ENCODE data around the gene KCTD21.
"Not testable (repeated sequence)": the region's sequence is repeated elsewhere in the genome, so short reads cannot be mapped to it uniquely, and the experiment has no call there.

Gene KCTD21

GRCh38 chr11:78188286-78189173 lies at the start of gene KCTD21, which contains the start of gene USP35:
Gene KCTD21 (minus strand): TSS chr11:78188626. CDS start chr11:78174554, 14,072 bp downstream.
Gene USP35 (plus strand): TSS chr11:78188919. CDS start chr11:78196246, 7,327 bp downstream.
- peak; percentile 94 for FAIRE-seq
- DNase-seq (ENCODE audit: insufficient read length, low spot score) = peak; percentile 98

GRCh38 chr11:78237293-78238046 lies 49.0 kb upstream of the KCTD21 start:
- DNase-seq (ENCODE audit: insufficient read length, low spot score) (no peak), FAIRE-seq (no peak)

- FAIRE-seq = no peak
Observed at GRCh38 chr11:78234006-78234405, 45.6 kb upstream of the KCTD21 start.

GRCh38 chr11:78233046-78233445 lies 44.6 kb upstream of the KCTD21 start:
- not testable (repeated sequence) for DNase-seq (ENCODE audit: insufficient read length, low spot score); FAIRE-seq

More at GRCh38 chr11:78234006-78234405, 45.6 kb upstream of the KCTD21 start:
- no peak for DNase-seq (ENCODE audit: insufficient read length, low spot score)

GRCh38 chr11:78231962-78232501 lies 43.6 kb upstream of the KCTD21 start:
- no peak for FAIRE-seq
- peak; percentile 51 for DNase-seq (ENCODE audit: insufficient read length, low spot score)

- no peak for FAIRE-seq
- DNase-seq (ENCODE audit: insufficient read length, low spot score) = no peak
Observed at GRCh38 chr11:78230161-78230877, 41.9 kb upstream of the KCTD21 start.

GRCh38 chr11:78229106-78229505 lies 40.7 kb upstream of the KCTD21 start:
- no peak for DNase-seq (ENCODE audit: insufficient read length, low spot score)
- no peak for FAIRE-seq

GRCh38 chr11:78228467-78228866 lies 40.0 kb upstream of the KCTD21 start:
- peak; percentile 74 for DNase-seq (ENCODE audit: insufficient read length, low spot score)
- FAIRE-seq = no peak

- no peak for DNase-seq (ENCODE audit: insufficient read length, low spot score)
- no peak for FAIRE-seq
Observed at GRCh38 chr11:78227921-78228320, 39.5 kb upstream of the KCTD21 start.

GRCh38 chr11:78226684-78227680 lies 38.6 kb upstream of the KCTD21 start:
- no peak for DNase-seq (ENCODE audit: insufficient read length, low spot score)
- FAIRE-seq = no peak

GRCh38 chr11:78224906-78225420 lies 36.5 kb upstream of the KCTD21 start:
- DNase-seq (ENCODE audit: insufficient read length, low spot score) (no peak), FAIRE-seq (no peak)

GRCh38 chr11:78224506-78224905 lies 36.1 kb upstream of the KCTD21 start:
- no peak for FAIRE-seq
- DNase-seq (ENCODE audit: insufficient read length, low spot score) = no peak

- no peak for DNase-seq (ENCODE audit: insufficient read length, low spot score)
- FAIRE-seq = no peak
Observed at GRCh38 chr11:78223320-78223954, 35.0 kb upstream of the KCTD21 start.

- DNase-seq (ENCODE audit: insufficient read length, low spot score); FAIRE-seq: not testable (repeated sequence)
Observed at GRCh38 chr11:78222726-78223125, 34.3 kb upstream of the KCTD21 start.

- FAIRE-seq = no peak
- no peak for DNase-seq (ENCODE audit: insufficient read length, low spot score)
Observed at GRCh38 chr11:78221396-78222315, 33.2 kb upstream of the KCTD21 start.

- FAIRE-seq (no peak), DNase-seq (ENCODE audit: insufficient read length, low spot score) (no peak)
Observed at GRCh38 chr11:78220218-78221157, 32.1 kb upstream of the KCTD21 start.
